Right atrium auricular region (tissue), 2 donors: ENCODE measurements around the gene IGF2R. TPM values are rescaled to one million over a fixed set of nuclear protein-coding genes. Genes with fewer than 3 reads are reported as not detected.

Experiments
- DNase-seq: peaks from one replicate; pipeline ENCODE4 v3.0.0-alpha.2; 2019; ENCODE audit warnings: low spot score
- H3K27ac ChIP-seq, 2 donors: fragments of 200-600 bp; sonication (generic); 1 replicate in 1 of 2; 2 replicates in 1 of 2; pipeline ENCODE4 v1.5.1; 2016 to 2019
- H3K27me3 ChIP-seq, 2 donors: fragments of 200-600 bp; sonication (generic); one replicate each; pipeline versions ENCODE4 v1.5.1 to v1.6.0; 2017 to 2019
- H3K36me3 ChIP-seq: fragments of 200-600 bp; sonication (generic); one replicate; pipeline ENCODE4 v1.5.1; 2016
- H3K4me1 ChIP-seq, 2 donors: fragments of 200-600 bp; sonication (generic); one replicate each; pipeline versions ENCODE4 v1.5.1 to v1.6.0; 2017 to 2019
- H3K4me3 ChIP-seq, 2 donors: fragments of 200-600 bp; sonication (generic); 1 replicate in 1 of 2; 2 replicates in 1 of 2; pipeline ENCODE4 v1.5.1; 2017 to 2019; ENCODE audit warnings: mild to moderate bottlenecking in 1 of 2, moderate library complexity in 1 of 2
- H3K9me3 ChIP-seq, 2 donors: fragments of 200-600 bp; sonication (generic); one replicate each; pipeline ENCODE4 v1.5.1; 2019
- CTCF ChIP-seq, 2 donors: fragments of 200-600 bp; sonication (generic); IDR thresholded peaks; one replicate each; pipeline ENCODE4 v1.5.1; 2019; ENCODE audit warnings: antibody characterized with exemption in 2 of 2
- total RNA-seq, 2 donors: library from RNA; depleted of rRNA; stranded (reverse); fragments of >200 nt; gene quantifications; one replicate each; pipeline ENCODE4 v1.1.0, GENCODE V29; 2016

Gene IGF2R
- total RNA-seq, 2 donors from 2014 or later: 47.9 to 48.9 TPM

- Histone ChIP-seq H3K27me3 (no peaks in the 10 kb centered on the region), H3K36me3 (no peaks in the 10 kb centered on the region), H3K4me3 (no peak overlapping the region), H3K27ac (peak overlapping the region; percentile 26 to 27), H3K4me1 (peaks cover 0 to 61% of the 10 kb centered on the region in 2 donors), H3K9me3 (no peaks in the 10 kb centered on the region)
- TF ChIP-seq CTCF (IDR thresholded peaks at IDR 0.05): no peak
- no peak for DNase-seq
Measured at GRCh38 chr6:159973406-159973805, 4.5 kb downstream of the IGF2R start.

- H3K36me3 ChIP-seq: no peaks in the 10 kb centered on the region
- no peaks in the 10 kb centered on the region for H3K27me3 ChIP-seq
- no peak overlapping the region for H3K4me3 ChIP-seq
- H3K27ac ChIP-seq: peak overlapping the region; percentile 26 to 27
- no peak for DNase-seq
- no peaks in the 10 kb centered on the region for H3K9me3 ChIP-seq
- TF ChIP-seq CTCF (IDR thresholded peaks at IDR 0.05): no peak
- H3K4me1 ChIP-seq: peaks cover 0 to 64% of the 10 kb centered on the region in 2 donors
Measured at GRCh38 chr6:159973951-159974350, 5.1 kb downstream of the IGF2R start.

GRCh38 chr6:159974932-159975331 lies 6.0 kb downstream of the IGF2R start:
- Histone ChIP-seq H3K27me3 (no peaks in the 10 kb centered on the region), H3K4me3 (no peak overlapping the region), H3K36me3 (no peaks in the 10 kb centered on the region), H3K27ac (no peak overlapping the region), H3K4me1 (peaks cover 0 to 72% of the 10 kb centered on the region in 2 donors), H3K9me3 (no peaks in the 10 kb centered on the region)
- no peak for TF ChIP-seq CTCF (IDR thresholded peaks at IDR 0.05)
- DNase-seq: no peak

GRCh38 chr6:159976686-159977254 lies 7.9 kb downstream of the IGF2R start:
- Histone ChIP-seq H3K27me3 (no peaks in the 10 kb centered on the region), H3K36me3 (no peaks in the 10 kb centered on the region), H3K4me3 (no peak overlapping the region), H3K27ac (peak overlapping the region; percentile 60 to 73), H3K9me3 (no peaks in the 10 kb centered on the region), H3K4me1 (peaks cover 0 to 78% of the 10 kb centered on the region in 2 donors)
- no peak for TF ChIP-seq CTCF (IDR thresholded peaks at IDR 0.05)
- DNase-seq: no peak

GRCh38 chr6:159977255-159977903 lies 8.5 kb downstream of the IGF2R start:
- H3K9me3 ChIP-seq: no peaks in the 10 kb centered on the region
- peaks cover 0 to 79% of the 10 kb centered on the region in 2 donors for H3K4me1 ChIP-seq
- peak overlapping the region; percentile 60 to 73 for H3K27ac ChIP-seq
- no peaks in the 10 kb centered on the region for H3K36me3 ChIP-seq
- no peaks in the 10 kb centered on the region for H3K27me3 ChIP-seq
- H3K4me3 ChIP-seq: peak overlapping the region in 1 of 2 donors; percentile 23
- no peak for TF ChIP-seq CTCF (IDR thresholded peaks at IDR 0.05)
- no peak for DNase-seq
